ENCODE measurements around the gene PARM1.

The PARM1 gene

GRCh38 chr4:75087865-75088264 is 154.9 kb downstream of the PARM1 start:
- no peak overlapping the region for H3K27ac ChIP-seq (replicated peaks)
- TF ChIP-seq GABPA (IDR thresholded peaks at IDR 0.05; ENCODE audit: low read depth) (no peak), CTCF (IDR thresholded peaks at IDR 0.05; ENCODE audit: insufficient read depth, low read length) (no peak), POLR2AphosphoS5 (IDR thresholded peaks at IDR 0.05; ENCODE audit: low read depth) (no peak), SPI1 (IDR thresholded peaks at IDR 0.05; ENCODE audit: borderline replicate concordance, low read depth) (no peak), REST (IDR thresholded peaks at IDR 0.05; ENCODE audit: insufficient replicate concordance, low read depth) (no peak)
- no peak for DNase-seq (ENCODE audit: low read depth in 1 of 2, low spot score in 1 of 2)
- H3K4me3 ChIP-seq (replicated peaks; ENCODE audit: insufficient read depth, low read length): no peak overlapping the region
- no peaks in the 10 kb centered on the region for H3K27me3 ChIP-seq (ENCODE audit: insufficient read depth, poor library complexity, severe bottlenecking)

GRCh38 chr4:75089206-75089605 is 156.3 kb downstream of the PARM1 start:
- H3K4me3 ChIP-seq (replicated peaks; ENCODE audit: insufficient read depth, low read length): no peak overlapping the region
- no peaks in the 10 kb centered on the region for H3K27me3 ChIP-seq (ENCODE audit: insufficient read depth, poor library complexity, severe bottlenecking)
- no peak for DNase-seq (ENCODE audit: low read depth in 1 of 2, low spot score in 1 of 2)
- TF ChIP-seq CTCF (IDR thresholded peaks at IDR 0.05; ENCODE audit: insufficient read depth, low read length): no peak
- no peak overlapping the region for H3K27ac ChIP-seq (replicated peaks)

- Histone ChIP-seq H3K27ac (replicated peaks) (no peak overlapping the region), H3K4me3 (replicated peaks; ENCODE audit: insufficient read depth, low read length) (no peak overlapping the region), H3K27me3 (ENCODE audit: insufficient read depth, poor library complexity, severe bottlenecking) (no peaks in the 10 kb centered on the region)
- TF ChIP-seq CTCF (IDR thresholded peaks at IDR 0.05; ENCODE audit: insufficient read depth, low read length): no peak
- no peak for DNase-seq (ENCODE audit: low read depth in 1 of 2, low spot score in 1 of 2)
These were observed 166.4 kb downstream of the PARM1 start for GRCh38 chr4:75099321-75099720.
